ENCODE results near the gene PET100.

GRCh38 chr19:7637374-7638256 lies 8.0 kb downstream of the PET100 start:
- no peak for TF ChIP-seq ZNF217 (IDR thresholded peaks at IDR 0.05)
- TF ChIP-seq RAD21 (IDR thresholded peaks at IDR 0.05; ENCODE audit: insufficient read depth, low read depth, low read length) = no peak
- TF ChIP-seq ETV6 (conservative IDR thresholded peaks at IDR 0.05 in 1 of 2, IDR thresholded peaks at IDR 0.05 in 1 of 2; ENCODE audit: borderline replicate concordance in 1 of 2, low read depth in 1 of 2) = no peak
- TF ChIP-seq POLR2A (IDR thresholded peaks at IDR 0.05; ENCODE audit: low read depth, low read length) = no peak
- no peak for TF ChIP-seq CHD4 (IDR thresholded peaks at IDR 0.05)
- no peak for TF ChIP-seq IRF4 (IDR thresholded peaks at IDR 0.05; ENCODE audit: low read depth, low read length)
- no peak for TF ChIP-seq CTCF (IDR thresholded peaks at IDR 0.05 in 2 of 3, conservative IDR thresholded peaks at IDR 0.05 in 1 of 3; ENCODE audit: control insufficient read depth in 2 of 3, extremely low read depth in 1 of 3, insufficient read depth in 1 of 3, low read depth in 3 of 3, low read length in 3 of 3)

All from GM12878 (cell line).